ENCODE measurements around the gene MTMR3.

Gene MTMR3

DNA sequence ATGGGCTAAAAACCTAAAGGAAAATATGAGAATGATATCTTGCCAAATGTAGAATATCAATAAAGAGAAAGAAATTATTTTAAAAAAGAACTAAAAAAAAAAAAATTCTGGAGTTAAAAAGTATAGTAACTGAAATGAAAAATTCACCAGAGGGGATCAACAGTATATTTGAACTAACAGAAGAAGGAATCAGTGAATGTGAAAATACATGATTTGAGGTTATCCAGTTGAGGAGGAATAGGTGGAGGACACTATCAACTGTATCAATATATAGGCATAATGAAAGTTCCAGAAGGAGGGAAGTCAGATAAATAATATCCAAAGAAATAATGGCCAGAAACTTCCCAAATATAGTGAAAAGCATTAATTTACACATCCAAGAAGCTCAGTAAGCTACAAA lies 181.2 kb downstream of the MTMR3 start:
- no peak overlapping the region for H3K4me3 ChIP-seq (replicated peaks; ENCODE audit: low read depth, low read length)
- TF ChIP-seq, protein P1, sequence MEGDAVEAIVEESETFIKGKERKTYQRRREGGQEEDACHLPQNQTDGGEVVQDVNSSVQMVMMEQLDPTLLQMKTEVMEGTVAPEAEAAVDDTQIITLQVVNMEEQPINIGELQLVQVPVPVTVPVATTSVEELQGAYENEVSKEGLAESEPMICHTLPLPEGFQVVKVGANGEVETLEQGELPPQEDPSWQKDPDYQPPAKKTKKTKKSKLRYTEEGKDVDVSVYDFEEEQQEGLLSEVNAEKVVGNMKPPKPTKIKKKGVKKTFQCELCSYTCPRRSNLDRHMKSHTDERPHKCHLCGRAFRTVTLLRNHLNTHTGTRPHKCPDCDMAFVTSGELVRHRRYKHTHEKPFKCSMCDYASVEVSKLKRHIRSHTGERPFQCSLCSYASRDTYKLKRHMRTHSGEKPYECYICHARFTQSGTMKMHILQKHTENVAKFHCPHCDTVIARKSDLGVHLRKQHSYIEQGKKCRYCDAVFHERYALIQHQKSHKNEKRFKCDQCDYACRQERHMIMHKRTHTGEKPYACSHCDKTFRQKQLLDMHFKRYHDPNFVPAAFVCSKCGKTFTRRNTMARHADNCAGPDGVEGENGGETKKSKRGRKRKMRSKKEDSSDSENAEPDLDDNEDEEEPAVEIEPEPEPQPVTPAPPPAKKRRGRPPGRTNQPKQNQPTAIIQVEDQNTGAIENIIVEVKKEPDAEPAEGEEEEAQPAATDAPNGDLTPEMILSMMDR (IDR thresholded peaks at IDR 0.05; ENCODE audit: low read depth, low read length, missing control alignments): no peak
- no peak for DNase-seq (ENCODE audit: extremely low read depth, low read depth)

DNA sequence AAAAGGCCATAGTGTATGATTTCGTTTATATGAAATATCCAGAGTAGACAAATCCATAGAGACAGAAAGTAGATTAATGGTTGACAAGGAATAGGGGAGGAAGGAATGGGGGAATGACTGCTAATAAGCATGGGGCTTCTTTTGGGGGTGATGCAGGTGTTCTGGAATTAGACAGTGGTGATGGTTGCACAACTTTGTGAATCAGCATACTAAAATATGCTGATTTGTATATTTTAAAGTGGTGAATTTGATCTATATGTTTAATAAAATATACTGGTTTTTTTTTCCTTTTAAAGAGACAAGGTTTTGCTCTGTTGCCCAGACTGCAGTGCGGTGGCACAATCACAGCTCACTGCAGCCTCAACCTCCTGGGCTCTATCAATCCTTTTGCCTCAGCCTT lies 190.8 kb downstream of the MTMR3 start:
- TF ChIP-seq, protein P1 (IDR thresholded peaks at IDR 0.05; ENCODE audit: low read depth, low read length, missing control alignments): no peak
- H3K4me3 ChIP-seq (replicated peaks; ENCODE audit: low read depth, low read length): no peak overlapping the region
- no peak for DNase-seq (ENCODE audit: extremely low read depth, low read depth)

DNA sequence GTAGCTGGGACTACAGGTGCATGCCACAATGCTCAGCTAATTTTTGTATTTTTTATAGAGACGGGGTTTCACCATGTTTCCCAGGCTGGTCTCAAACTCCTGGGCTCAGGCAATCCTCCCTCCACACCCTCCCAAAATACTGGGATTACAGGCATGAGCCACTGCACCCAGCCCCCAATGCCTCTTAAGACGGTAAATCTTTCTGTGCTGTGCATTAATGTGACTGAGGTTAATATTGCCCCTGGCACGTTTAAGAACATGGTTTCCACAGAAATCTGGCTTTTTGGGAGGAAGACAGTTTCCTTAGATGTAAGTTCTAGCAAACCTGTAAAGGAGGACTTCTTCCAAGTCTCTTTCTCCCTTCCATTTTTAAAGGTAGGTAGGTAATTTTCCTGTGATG lies 191.2 kb downstream of the MTMR3 start:
- no peak overlapping the region for H3K4me3 ChIP-seq (replicated peaks; ENCODE audit: low read depth, low read length)
- TF ChIP-seq, protein P1 (IDR thresholded peaks at IDR 0.05; ENCODE audit: low read depth, low read length, missing control alignments): no peak
- DNase-seq (ENCODE audit: extremely low read depth, low read depth): no peak

DNA sequence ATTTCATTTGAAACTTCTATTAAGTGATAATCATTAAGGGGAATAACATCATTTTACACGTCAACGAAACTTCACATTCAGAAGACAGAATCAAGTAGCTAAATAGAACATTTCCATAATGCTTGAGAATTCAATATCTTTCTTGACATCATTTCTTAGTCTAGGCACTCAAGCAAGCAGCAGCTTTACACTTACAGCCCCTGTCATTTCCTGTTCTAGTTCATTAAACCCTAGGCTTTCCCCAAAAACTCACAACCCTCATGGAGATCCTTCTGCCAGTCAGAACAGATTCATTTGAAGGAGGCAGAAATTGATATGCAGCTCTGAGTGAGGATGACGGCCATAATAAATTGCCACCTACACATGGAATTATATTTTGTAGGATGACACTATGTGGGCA lies 192.0 kb downstream of the MTMR3 start:
- TF ChIP-seq, protein P1 (IDR thresholded peaks at IDR 0.05; ENCODE audit: low read depth, low read length, missing control alignments): no peak
- DNase-seq (ENCODE audit: extremely low read depth, low read depth): no peak

DNA sequence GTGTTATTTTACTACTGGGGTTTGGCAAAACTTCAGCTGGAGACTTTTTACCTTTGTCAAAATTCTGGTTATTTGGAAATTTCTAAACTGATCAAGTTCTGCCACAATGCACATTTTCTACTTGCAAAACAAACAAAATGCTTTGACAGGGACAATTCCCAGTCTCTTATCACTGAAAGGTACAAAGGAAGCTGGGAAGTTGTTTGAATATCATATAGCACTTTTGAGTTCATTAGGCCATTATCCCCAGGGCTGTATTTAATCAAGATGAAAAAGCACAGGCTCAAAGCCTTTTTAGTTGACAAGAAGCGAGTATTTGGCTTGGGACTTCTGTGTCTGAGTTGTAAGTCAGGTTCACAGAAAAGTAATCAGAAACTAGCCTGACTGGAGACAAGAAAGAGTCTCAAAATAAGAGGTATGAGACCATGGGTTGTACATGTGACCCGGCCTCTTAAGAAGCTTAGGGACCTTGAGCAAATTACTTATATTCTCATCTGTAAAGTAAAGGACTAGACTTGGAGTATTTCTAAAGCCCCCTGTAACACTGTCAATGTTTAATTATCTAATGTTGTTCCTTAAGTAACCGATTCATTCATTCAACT lies 194.4 kb downstream of the MTMR3 start:
- H3K4me3 ChIP-seq (replicated peaks; ENCODE audit: low read depth, low read length): no peak overlapping the region
- TF ChIP-seq, protein P1 (IDR thresholded peaks at IDR 0.05; ENCODE audit: low read depth, low read length, missing control alignments): no peak
- no peak for DNase-seq (ENCODE audit: extremely low read depth, low read depth)

More for the DNA sequence above, 192.0 kb downstream of the MTMR3 start:
- no peak overlapping the region for H3K4me3 ChIP-seq (replicated peaks; ENCODE audit: low read depth, low read length)

DNA sequence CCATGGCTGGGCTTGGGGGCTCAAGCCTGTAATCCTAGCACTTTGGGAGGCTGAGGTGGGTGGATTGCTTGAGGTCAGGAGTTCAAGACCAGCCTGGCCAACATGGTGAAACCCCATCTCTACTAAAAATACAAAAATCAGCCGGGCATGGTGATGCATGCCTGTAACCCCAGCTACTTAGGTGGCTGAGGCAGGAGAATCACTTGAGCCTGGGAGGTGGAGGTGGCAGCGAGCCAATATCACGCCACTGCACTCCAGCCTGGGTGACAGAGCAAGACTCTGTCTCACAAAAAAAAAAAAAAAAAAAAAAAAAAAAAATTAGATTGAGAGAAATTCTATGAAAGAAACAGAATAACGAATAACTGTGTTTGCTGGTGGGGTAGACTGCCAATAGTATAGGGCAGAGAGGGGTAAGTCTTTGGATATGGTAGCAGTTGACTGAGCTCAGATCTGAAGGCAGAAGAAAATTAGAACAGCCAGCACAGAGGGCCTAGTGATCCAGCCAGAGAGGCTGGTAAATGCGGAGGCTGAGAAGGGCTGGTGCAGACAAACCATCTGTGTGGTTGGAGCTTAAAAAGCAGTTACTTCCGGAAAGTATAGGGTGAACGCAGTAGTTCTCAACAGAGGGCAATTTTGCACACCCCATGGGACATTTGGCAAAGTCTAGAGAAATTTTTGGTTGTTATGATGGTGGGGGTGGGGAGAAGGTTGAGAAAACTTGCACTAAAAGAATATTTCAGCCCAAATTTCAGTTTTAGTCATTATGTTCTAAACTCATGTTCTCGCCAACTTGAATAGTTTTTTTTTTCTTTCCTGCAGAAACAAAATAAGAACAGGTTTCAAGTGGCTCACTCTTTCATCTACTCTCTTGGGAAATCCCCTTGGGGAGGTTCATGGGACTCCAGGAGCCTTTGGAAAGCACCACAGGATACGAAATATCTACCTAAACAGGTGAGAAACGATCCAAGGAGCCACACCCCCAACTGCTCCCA lies 195.6 kb downstream of the MTMR3 start:
- H3K4me3 ChIP-seq (replicated peaks; ENCODE audit: low read depth, low read length): no peak overlapping the region
- no peak for DNase-seq (ENCODE audit: extremely low read depth, low read depth)

More for the DNA sequence above, 195.6 kb downstream of the MTMR3 start:
- TF ChIP-seq, protein P1 (IDR thresholded peaks at IDR 0.05; ENCODE audit: low read depth, low read length, missing control alignments): no peak
